Colon (tissue), 2 donors: ENCODE results near the gene PNMT.

Experiments
- FAIRE-seq: peaks from 2 replicates; lab custom pipeline; 2012; peaks lifted over from hg19 to GRCh38; lab: Jason Lieb, UNC
- donor health status: control.
- donor health status: control.

PNMT gene

DNA sequence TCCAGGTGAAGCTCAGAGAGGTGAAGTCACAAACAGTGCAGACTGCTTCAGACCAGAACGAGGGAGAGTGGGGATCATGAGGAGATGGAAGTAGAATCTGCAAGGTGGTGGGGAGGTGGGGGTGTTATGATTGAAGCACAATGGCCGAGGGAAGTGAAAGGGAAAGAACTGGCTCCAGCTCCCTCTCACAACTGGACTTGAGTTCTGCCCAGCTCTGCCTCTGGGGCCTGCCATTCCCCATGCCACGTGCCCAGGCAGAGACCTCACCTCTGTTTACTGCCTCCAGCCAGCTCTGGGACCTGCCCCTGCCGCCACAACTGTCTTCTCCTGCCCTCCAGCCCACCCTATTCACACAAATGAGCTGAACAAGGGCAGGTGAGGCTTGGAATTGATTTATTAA, 2.5 kb downstream of the PNMT start:
- no peak for FAIRE-seq

DNA sequence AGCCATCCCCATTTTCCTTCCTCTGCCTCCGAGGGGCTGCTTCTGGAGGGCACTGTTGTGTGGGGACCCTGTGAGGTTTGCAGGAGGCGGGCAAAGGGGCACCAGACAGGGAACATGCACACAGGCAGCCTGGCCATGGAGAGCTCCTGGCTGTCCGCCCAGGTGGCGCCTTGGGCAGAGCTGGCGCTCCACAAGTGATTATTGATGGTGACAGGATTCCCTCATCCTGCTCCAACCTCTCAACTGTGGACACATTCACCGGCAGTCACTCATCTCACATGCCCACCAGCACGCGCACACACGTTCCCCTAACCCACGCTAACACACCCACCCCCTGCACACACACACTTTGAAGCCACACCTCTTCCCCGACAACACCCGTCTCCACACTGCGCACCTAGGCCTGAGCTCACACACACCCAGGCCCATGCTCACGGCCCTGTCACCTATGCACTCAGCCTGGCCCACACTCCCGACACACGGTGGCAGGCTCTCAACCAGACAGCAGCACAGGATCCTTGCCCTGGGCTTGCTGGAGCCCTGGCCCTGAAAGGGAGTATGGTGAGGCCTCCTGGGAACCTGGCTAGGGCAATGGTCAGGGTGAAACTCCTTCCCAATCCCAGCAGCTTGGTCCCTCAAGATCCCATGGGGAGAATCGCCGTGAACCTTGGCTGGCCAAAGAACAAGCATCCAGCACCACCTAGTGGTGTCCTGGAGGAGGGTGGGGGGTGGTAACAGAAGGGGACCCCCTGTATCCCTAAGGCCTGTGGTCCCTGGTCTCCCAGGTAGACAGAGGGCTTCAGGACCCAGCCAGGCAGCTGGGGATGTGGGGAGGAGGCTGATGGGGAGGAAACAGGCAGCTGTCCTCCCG, 3.6 kb downstream of the PNMT start:
- no peak for FAIRE-seq

DNA sequence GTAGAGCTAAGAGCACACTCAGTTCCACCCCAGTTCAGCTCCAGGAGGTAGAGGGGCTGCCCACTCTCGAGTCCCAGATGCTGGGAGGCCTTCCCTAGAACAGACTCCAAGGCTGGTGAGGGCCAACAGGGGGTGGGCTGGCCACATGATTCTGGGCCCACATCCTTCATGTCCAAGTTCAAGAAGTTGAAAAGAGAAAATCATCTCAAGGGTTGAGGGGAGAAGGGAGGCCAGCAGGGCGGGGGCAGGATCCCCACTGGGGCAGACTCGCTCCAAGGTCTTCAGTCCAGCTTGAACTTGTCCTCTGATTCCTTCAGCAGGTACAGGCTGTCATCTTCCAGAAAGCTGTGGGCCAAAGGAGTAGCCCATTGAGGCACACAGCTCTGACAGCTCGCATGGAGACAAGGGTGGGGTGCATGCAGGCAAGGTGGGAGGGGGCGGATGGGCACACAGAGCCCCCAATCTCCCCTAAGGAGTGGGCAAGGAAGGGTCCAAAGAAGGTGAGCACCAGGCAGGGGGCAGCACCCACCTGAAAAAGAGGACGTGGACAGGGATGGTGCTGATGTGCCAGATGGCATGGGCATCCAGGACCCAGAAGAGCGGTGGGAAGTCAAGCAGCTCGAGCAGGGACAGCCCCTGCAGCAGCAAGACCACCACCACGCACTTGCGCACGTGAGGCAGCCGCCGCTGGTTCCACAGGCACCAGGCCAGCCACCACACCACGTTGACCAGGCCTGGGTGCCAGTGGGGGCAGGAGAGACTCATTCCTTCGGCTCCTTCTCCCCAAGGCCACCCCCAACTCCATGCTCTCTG, 4.5 kb downstream of the PNMT start:
- FAIRE-seq: no peak

DNA sequence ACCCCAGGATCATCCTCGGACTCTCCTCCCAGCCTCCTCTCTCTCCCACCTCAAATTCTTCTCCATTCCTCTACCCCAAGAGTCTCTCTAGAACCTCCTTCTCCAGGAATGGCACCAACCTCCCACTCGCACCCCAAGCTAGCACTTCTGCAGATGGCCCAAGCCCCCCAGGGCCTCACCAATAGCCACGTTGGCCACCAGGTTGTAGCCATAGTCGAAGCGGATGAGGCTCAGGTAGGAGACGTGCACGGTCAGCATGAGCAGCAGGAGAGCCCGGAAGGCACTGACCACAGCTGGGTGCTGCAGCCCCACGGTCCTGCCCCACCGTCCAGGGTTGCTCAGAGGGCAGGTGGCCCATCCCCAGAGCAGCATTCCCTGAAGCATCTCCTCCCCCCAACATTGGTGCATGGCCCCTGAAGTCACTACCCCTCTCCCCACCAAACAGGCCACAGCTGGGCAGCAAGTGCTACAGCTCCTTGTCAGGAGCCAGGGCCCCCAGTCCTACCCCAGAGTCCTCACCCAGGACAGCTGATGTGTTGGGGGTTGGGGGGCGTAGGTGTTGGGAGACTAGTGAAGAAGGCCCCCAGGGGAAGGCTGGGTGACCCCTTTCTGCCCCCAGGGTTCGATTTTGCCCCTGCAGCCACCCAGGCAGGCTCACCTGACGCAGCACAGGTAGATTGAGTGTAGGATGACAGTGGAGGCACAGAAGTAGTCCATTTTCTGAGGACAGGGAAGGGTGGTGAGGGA, 5.3 kb downstream of the PNMT start:
- no peak for FAIRE-seq

DNA sequence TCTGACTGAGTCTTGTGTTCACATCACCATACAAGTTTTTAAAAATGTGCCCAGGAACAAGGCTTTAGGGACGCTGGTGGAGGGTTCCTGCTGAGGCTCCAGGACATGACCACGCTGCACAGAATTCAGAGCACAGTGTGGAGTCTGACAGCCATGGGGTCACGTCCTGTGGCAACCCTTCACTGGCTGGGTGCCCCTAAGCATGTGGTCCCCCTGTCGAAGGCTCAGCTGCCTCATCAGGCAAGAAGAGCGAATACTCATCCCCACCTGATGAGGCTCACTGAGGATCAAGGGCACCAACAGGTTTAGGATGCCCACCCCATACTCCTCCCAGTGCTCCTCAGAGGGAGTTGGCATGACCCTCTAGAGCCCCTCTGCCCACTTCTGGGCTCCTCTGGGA, 5.9 kb downstream of the PNMT start:
- no peak for FAIRE-seq

DNA sequence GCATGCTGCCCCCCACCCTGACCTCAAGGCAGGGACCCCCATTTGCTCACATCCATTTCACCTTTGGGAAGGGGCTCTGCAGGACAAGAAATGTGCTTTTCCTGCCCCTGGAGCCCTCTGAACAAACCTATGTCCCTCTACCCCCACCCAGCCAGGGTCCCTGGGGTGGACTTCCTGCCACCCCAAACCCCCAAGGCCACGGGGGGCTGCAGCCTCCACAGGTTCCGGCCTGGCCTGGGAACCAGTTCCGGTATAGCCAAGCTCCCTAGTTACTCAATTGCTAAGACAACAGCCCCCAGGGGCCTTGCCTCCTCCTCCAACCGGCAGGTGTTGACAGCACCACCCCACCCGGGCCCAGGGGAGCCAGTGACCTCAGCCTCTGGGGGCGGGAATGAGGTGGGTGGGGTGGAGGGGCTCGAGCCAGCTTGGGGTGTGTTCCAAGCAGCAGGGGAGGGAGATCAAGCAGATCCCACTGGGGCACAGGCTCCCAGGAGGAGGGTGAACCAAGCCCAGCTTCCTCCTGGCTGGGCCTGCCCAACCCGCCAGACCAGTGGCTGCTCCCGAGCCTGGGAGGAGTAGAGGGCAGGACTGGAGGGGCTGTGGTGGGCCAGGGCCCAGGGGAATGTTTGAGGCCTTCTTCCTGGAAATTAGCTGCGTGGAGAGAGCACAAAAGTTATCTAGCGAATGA, 6.6 kb downstream of the PNMT start:
- no peak for FAIRE-seq

DNA sequence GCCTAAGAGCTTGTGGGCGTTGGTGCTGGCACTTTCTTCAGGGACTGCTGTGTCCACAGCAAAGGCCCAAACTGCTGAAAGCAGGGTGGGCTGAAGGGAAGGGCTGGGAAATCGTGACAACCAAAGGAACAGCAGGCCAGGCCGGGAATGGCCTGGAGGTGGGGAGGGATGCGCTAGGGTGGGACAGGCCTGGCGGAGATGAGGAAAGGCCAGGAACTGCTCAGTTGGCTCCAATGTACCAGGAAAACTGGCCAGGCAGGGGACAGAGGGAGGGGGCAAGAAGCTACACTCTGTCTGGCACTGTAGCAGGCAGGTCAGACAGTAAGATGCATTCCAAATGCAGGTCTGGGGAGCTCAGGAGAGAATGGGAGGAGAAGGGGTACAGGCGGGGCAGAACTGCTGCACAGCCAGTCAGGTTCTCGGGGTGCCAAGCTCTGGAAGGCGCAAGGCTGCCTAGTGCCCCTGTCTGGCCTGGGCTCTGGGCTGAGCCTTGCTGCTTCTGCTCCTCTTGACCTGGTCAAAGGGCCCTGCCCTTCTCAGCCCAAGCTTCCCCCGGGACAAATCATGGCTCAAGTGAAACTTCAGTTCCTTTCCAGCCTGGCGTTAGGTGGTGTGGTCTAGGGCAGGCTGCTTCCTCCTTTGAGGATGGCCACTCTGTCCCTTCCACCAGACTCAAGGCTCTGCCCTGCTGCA, 7.3 kb downstream of the PNMT start:
- FAIRE-seq: no peak

DNA sequence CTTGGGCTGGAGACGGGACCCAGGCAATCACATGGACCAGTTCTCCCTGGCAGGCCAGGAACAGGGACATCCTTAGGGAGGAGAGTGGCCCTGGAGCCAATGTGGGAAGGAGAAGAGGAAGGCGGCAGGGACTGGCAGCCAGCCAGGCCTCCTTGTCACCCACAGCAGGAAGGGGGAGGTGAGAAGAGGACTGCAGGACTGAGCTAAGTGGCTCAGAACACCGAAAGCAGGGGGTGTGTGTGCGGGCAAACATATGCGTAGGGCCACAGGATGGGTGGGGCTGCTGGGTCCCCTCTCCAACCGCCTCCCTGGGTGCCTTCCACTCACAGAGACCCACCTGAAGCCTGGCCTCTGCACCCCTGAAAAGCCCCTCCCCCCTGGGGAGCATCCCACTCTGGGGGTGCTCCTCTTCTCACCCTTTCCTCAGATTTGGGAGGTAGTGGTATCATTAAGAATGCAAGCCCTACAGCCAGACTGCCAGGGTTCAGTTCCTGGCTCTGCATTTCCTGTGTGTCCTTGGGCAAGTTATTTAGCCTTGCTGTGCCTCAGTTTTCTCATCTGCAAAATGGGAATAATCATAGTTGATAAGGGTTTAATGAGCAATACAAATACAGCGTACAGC, 8.1 kb downstream of the PNMT start:
- no peak for FAIRE-seq

DNA sequence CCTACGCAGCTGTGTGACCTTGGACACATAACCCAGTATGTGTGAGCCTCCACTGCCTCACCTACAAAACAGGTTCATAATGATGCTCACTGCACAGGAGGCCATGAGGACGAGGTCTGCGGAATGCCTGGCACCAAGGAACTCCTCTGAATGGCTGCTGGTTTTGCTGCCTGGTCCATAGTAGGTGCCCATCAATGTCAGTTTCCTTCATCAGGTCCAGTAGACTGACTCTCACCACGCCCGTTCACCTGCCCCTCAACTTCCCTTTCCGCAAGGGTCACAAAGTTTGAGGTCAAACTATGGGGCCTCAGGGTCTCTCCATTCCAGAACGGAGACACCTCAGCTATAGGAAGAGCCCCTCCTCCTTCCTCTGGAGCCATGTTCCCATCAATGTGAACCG, 8.8 kb downstream of the PNMT start:
- no peak for FAIRE-seq

DNA sequence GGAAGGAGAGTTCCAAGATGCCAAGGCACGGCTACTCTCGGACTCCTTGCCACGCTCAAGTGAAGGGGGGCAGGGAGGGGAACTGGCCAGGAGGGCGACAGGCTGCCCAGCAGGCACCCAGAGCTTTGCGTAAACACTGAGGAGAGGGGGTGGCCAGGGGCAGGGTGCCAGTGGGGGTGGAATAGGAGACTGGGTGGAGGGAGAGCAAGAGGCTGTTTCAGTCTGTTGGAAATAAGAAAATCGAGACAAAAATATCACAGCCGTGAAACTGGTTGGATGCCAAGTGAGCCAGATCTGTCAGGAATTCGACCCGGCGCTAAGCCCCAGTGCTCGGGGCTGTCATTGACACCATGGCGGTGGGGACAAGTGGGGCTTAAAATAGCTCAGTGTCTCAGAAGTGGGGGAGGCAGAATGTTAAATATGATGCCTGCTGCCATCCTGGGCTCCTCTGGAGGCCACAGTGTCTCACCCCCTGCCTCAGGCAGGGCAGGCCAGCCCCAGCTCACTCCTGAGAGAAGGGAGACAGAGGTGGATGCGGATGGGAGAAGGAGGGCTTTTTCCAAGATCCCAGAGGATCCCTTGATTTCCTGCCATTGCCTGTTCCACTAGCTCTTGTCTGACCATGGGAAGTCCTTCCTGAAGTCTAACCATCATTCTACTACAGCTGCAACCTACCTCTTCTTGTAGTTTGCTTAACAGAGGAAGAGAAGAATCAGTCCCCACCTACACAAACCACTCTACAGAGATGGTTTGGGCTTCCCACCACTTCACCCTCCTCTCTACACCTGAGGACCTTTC, 9.5 kb downstream of the PNMT start:
- no peak for FAIRE-seq

DNA sequence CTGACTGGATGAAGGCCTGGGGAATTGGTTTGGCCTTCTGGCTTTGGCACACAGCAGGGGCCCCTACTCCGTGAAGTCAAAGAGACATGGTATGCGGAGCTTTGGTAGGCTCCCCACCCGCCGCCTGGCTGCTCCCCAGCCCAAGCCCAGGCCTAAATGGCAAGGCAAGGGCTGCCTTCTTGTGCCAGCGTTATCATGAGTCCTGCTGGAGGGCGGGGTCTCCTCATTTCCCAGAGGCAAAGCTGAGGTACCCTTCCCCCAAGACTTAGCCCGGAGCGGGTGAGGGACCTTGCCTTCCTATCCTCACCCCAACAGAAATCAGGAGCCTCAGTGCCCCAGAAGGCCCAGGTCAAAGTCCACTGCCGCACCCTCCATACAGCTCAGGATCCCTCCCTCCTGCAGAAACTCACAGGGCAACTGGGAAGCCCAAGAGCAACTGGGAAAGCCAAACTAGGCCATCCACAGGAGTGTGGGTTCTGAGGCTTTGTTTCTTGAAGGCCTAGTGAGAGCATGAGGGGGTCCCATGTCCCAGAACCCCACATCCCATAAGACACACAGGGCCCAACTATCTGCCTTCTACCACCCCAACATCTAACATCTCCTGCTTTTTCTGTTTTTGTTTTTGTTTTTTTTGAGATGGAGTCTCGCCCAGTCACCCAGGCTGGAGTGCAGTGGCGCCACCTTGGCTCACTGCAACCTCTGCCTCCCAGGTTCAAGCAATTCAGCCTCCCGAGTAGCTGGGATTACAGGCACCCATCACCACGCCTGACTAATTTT, 10.3 kb downstream of the PNMT start:
- FAIRE-seq: no peak

DNA sequence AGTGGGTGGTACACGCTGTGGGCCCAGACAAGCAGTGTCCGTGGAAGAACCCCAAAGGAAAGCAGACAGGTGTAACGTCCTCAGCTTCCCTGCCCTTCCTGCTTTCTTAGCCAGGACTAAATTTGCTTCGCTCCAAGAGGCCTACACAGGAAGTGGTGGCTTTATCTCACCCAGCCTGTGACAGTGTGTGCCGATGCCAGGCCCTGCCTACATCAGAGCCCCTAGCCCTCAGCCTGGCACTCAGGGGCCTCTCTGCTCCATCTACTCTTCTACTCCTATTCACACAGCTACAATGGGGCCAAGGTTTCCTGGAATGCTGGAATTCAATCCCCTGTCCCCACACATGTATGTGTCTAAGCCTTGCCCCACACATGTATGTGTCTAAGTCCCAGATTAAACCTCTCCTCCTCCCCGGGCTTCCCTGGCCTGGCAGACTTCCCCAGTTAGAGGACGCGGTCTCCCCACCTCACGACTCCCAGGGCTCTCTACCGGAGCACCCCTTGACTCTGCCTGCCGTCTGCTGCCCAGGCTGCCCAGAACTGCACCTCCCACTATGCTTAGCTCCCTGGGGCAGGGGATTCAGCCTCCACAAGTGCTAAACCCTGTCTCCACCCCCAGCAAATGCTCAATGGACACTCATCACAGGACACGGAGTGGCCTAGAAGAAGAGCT, 11.4 kb downstream of the PNMT start:
- FAIRE-seq: no peak

DNA sequence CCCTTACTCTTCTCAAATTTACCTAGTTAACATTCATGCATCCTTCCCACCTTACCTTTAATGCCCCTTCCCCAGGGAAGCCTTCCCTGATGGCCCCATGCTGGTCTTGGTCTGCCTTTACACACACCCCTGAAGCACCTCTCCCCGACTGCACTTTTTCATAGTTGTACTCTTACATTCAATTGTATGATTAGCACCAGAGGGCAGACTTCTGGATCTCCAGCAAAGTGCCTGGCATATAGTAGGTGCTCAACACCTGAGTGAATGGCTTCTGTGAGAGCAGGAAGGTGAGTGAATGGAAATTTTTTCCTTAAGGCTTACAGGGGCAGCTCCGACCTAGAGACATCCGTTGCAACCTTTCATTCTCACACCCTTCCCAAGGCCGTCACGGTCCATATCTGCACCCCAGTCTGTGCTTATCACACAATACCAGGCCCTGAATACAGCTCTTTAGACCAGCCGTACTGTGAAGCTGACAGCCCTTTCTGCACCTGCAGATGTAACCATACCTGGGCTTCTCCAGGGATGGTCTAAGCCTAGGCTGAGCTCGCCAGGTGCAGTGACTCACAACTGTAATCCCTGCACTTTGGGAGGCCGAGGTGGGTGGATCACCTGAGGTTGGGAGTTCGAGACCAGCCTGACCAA, 15.2 kb downstream of the PNMT start:
- no peak for FAIRE-seq

DNA sequence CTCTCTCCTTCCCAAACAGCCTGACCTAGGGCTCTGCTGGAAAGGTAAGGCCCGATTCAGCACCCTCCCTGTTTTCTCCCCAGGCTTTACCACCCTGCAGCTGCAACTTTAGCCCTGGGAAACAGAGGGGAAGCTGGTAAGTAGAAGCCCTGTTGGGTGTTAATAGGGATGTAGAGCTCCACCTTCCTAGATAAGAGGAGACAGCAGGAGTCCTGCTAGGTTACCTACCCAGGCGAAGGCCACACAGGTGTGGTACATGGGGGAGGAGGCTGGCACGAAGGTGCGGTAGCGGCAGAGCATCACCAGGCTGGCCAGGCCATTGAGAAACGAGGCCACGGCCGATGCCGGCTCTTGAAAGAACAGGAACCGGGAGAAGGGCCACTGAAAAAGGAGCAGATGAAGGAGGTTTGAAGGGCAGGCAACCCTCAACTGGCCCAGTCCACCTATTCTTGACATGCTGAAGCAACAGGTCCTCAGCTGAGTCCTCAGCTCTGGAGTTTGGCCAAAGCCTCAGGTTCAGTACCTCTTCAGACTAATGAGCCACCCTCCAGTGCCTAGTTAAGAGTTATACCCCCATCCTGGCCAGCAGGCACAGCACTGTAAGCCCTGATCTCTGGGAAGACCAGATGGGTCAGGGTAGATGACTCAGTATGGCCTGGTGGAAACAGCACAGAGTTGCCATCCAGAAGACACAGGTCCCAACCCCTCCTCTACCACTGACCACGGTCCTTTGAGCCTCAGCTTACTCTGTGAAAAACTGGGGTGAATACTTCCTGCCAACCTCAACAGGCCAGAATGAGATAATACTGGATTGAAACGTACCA, 16.3 kb downstream of the PNMT start:
- no peak for FAIRE-seq

DNA sequence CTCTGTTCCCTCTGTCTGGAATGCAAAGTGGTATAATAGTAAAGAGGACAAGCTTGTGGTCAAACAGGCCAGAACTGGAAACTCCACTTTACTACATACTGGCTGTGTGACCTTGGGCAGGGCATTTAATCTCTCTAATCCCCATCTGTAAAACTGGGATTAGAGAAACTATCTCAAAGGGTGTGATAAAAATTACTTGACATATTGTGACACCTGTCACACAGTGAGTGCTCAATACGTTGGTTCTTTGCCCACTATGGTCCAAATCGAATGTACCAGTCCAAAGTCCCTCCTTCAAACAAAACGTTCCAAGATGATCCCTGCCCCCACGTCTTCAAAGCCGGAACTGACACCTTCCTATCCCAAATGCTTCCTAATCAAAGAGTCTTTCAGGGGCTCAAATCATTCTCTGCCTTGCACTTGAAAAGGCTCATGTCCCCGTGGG, 18.9 kb downstream of the PNMT start:
- FAIRE-seq: no peak

DNA sequence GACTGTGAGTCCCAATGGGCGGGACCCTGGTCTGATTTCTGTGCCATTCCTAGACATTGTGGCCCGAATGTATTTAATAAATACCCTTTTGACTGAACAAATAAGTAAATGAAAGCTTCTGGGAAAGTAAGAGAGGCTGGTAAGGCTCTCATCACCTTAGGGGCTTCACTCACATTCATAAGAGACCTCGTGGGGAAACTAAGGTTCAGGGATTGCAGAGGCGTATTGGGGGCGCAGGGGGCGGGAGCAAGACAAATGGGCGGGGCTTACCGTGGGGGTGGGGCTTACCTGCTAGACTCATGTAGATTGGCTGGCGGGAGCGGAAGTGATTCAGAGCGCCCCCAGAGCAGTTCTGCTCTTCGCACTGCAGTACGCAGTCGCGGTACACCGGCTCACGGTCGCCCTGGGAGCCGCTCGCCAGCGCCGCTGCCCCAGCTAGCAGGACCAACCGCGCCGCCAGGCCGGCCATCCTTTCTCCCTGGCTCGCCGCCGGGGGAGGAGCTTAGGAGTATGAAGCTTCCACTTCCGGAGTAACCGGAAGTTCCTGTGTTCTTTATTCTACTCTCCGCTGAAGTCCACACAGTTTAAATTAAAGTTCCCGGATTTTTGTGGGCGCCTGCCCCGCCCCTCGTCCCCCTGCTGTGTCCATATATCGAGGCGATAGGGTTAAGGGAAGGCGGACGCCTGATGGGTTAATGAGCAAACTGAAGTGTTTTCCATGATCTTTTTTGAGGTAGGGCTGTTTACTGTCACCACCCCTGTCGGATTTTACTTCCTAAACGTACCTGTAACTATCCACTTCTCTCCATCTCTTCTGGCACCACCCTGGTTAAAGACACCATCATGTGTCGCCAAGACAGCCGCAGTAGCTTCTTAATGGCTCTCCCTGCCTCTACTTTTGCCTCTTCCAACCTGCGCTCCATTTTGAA, 19.6 kb downstream of the PNMT start, which contains the start of gene PGAP3:
Gene PGAP3, minus strand, starts transcription at position 512 of the 929 bp plus-strand sequence. Its CDS starts 43 bp downstream, at position 469.
- FAIRE-seq: no peak
